HCT116 (cell line): ENCODE results near the gene MBD3.

Experiments used
- CTCF ChIP-seq, 3 experiments: fragments of 200-600 bp in 1 of 3; sonication (generic) in 1 of 3; IDR thresholded peaks in 2 of 3; conservative IDR thresholded peaks in 1 of 3; 2 replicates each; pipeline ENCODE4 v1.5.1; 2012 to 2017; ENCODE audit warnings: low read depth in 2 of 3, low read length in 2 of 3, antibody characterized with exemption in 1 of 3, borderline replicate concordance in 1 of 3, control low read depth in 1 of 3, mild to moderate bottlenecking in 1 of 3, mixed read lengths in 1 of 3, mixed run types in 1 of 3, moderate library complexity in 1 of 3; ENCODE audit not compliant: insufficient read depth in 1 of 3
- EZH2 ChIP-seq: fragments of 200-600 bp; sonication (generic); IDR thresholded peaks from 2 replicates; pipeline ENCODE4 v1.6.1; 2017; ENCODE audit warnings: antibody characterized with exemption, mixed run types
- POLR2A ChIP-seq: IDR thresholded peaks from 2 replicates; pipeline ENCODE4 v1.7.0; 2011; ENCODE audit warnings: borderline replicate concordance; ENCODE audit not compliant: insufficient read depth, insufficient read length; ENCODE audit errors: extremely low read depth
- SP1 ChIP-seq: IDR thresholded peaks from 2 replicates; pipeline ENCODE4 v1.6.1; 2012; ENCODE audit warnings: low read depth

- TF ChIP-seq SP1: no peak
- TF ChIP-seq EZH2: no peak
- no peak for TF ChIP-seq POLR2A
- no peak for TF ChIP-seq CTCF (IDR thresholded peaks at IDR 0.05 in 2 of 3, conservative IDR thresholded peaks at IDR 0.05 in 1 of 3; ENCODE audit: borderline replicate concordance in 1 of 3, insufficient read depth in 1 of 3, low read depth in 2 of 3, low read length in 2 of 3)
Measured at GRCh38 chr19:1632462-1633268, 40.0 kb upstream of the MBD3 start.
